ENCODE data around the gene GHR.

DNA sequence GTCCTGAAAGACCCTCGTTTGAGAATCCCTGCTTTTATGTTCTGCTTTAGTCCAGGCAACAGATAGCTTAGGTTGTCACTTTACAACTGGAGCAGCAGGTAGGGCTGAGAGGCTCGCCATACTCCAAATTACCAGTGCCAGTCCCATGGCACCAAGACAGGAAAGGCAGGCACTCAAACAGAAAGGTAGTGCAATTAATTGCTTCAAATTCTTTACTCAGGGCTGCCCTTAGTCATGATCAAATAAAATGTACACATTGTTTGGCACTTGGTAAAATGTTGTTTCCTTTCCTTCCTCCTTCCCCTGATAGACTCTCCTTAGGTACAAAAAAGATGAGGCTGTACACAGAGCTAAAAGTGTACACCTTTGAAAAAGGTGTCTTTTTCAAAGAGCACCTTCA is 217.6 kb downstream of the GHR start:
- TF ChIP-seq, protein P1, sequence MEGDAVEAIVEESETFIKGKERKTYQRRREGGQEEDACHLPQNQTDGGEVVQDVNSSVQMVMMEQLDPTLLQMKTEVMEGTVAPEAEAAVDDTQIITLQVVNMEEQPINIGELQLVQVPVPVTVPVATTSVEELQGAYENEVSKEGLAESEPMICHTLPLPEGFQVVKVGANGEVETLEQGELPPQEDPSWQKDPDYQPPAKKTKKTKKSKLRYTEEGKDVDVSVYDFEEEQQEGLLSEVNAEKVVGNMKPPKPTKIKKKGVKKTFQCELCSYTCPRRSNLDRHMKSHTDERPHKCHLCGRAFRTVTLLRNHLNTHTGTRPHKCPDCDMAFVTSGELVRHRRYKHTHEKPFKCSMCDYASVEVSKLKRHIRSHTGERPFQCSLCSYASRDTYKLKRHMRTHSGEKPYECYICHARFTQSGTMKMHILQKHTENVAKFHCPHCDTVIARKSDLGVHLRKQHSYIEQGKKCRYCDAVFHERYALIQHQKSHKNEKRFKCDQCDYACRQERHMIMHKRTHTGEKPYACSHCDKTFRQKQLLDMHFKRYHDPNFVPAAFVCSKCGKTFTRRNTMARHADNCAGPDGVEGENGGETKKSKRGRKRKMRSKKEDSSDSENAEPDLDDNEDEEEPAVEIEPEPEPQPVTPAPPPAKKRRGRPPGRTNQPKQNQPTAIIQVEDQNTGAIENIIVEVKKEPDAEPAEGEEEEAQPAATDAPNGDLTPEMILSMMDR (conservative IDR thresholded peaks at IDR 0.05; ENCODE audit: low read depth, low read length), result no peak
- no peak for TF ChIP-seq EZH2 (IDR thresholded peaks at IDR 0.05; ENCODE audit: borderline replicate concordance, low read depth, low read length, poor library complexity, severe bottlenecking)
